Neural cell (in vitro differentiated cells): ENCODE measurements around the gene PRR5.

Experiments
- CTCF ChIP-seq: fragments of 450-650 bp; IDR thresholded peaks from 2 replicates; pipeline ENCODE4 v1.5.1; 2014; ENCODE audit warnings: antibody characterized with exemption, mild to moderate bottlenecking, moderate library complexity; ENCODE audit not compliant: poor library complexity, severe bottlenecking
- EZH2 ChIP-seq: fragments of 200-600, 300-800 bp; shearing (Covaris generic), sonication (generic); IDR thresholded peaks from 2 replicates; pipeline ENCODE4 v1.6.1; 2014; ENCODE audit warnings: antibody characterized with exemption, low read length, borderline replicate concordance, mild to moderate bottlenecking; ENCODE audit not compliant: insufficient read depth, poor library complexity, severe bottlenecking
- MXI1 ChIP-seq: fragments of 450-650 bp; conservative IDR thresholded peaks from 2 replicates; pipeline ENCODE4 v1.6.1; 2014; ENCODE audit warnings: antibody characterized with exemption, mild to moderate bottlenecking; ENCODE audit not compliant: poor library complexity, severe bottlenecking
- POLR2AphosphoS5 ChIP-seq: IDR thresholded peaks from 2 replicates; pipeline ENCODE4 v1.6.1; 2012
- REST ChIP-seq: IDR thresholded peaks from 2 replicates; pipeline ENCODE4 v1.6.1; 2012; ENCODE audit warnings: borderline replicate concordance
- TAF1 ChIP-seq: IDR thresholded peaks from 2 replicates; pipeline ENCODE4 v1.6.1; 2012; ENCODE audit warnings: low read depth

- TF ChIP-seq POLR2AphosphoS5 (no peak), CTCF (no peak), TAF1 (no peak), MXI1 (no peak), EZH2 (no peak), REST (no peak)
Measured at GRCh38 chr22:44693756-44694155, 8.2 kb upstream of the PRR5 start.
